ENCODE measurements around the gene PLXNA4.
"Not testable (repeated sequence)": the region's sequence is repeated elsewhere in the genome, so short reads cannot be mapped to it uniquely, and the experiment has no call there.

PLXNA4 gene

GRCh38 chr7:132179681-132180080 lies 396.6 kb downstream of the PLXNA4 start:
- DNase-seq (ENCODE audit: low read depth, low spot score): no peak

GRCh38 chr7:132179080-132179430 lies 397.2 kb downstream of the PLXNA4 start:
- DNase-seq (ENCODE audit: low read depth, low spot score): no peak

GRCh38 chr7:132178402-132179079 lies 397.7 kb downstream of the PLXNA4 start:
- DNase-seq (ENCODE audit: low read depth, low spot score): not testable (repeated sequence)

GRCh38 chr7:132177708-132178401 lies 398.4 kb downstream of the PLXNA4 start:
- DNase-seq (ENCODE audit: low read depth, low spot score): no peak

DNA sequence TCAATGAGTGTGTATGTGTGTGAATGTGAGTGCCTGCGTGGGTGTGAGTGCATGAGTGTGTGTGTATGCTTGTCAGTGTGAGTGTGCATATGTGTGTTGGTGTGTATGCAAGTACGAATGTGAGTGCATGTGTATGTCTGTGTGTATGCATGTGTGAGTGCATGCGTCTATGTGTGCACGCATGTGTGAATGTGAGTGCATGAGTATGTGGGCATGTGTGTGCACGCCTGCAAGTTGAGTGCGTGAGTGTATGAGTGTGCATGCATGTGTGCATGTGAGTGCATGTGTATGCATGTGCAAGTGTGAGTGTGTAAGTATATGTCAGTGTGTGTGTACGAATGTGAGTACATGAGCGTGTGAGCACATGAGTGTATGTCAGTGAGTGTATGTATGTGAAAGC lies 399.6 kb downstream of the PLXNA4 start:
- no peak for DNase-seq (ENCODE audit: low read depth, low spot score)

GRCh38 chr7:132171130-132171576 lies 405.1 kb downstream of the PLXNA4 start:
- DNase-seq (ENCODE audit: low read depth, low spot score): no peak

- DNase-seq (ENCODE audit: low read depth, low spot score): no peak
These were observed 406.5 kb downstream of the PLXNA4 start for GRCh38 chr7:132169730-132170129.

DNA sequence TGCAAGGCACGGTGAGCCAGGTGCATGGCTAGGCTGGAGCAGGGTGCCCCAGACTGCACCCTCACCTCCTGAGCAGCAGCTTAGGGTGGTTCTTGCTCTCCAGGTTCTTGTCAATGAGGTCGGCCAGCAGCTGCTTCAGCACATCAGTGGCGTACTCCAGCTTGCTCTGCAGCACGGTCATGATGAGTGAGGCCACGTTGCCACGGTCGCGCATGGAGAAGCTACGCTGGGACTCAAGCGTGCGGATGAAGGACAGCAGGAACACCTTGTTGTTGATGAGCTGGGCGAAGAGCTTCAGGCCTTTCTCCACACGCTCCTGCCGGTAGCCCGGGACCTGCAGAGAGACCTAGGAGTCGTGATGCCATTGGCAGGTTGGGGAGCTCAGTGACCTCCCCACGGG lies 408.0 kb downstream of the PLXNA4 start:
- no peak for DNase-seq (ENCODE audit: low read depth, low spot score)

GRCh38 chr7:132165695-132166094 lies 410.6 kb downstream of the PLXNA4 start:
- peak; percentile 61 for DNase-seq (ENCODE audit: low read depth, low spot score)

DNA sequence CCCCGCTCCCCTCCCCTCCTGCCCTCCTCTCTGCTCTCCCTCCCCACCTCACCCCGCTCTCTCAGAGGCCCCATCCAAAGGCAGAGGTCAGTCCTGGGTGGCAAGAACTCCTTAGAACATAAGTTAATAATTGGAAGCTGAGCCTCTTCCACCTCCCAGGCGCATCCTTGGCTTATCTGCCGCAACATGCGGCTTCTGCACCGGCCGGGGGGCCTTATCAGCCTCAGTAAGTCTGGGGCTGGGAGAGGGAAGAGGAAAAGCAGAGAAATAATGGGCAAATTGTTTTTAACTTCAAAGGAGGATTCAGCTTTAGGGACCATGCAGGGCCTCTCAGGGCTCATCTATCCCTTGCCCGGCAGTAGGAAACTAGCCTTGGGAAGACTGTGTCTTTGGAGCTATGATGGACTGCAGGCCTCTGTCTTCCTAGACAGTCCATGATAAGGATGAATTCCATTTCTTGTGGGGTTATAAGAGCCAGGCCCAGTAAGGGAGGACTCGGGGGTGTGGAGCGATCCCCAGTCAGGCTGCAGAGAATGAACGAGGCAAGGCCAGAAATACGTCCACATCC lies 411.6 kb downstream of the PLXNA4 start:
- DNase-seq (ENCODE audit: low read depth, low spot score): peak; percentile 50

GRCh38 chr7:132162556-132163144 lies 413.6 kb downstream of the PLXNA4 start:
- peak; percentile 50 for DNase-seq (ENCODE audit: low read depth, low spot score)

GRCh38 chr7:132161976-132162375 lies 414.3 kb downstream of the PLXNA4 start:
- no peak for DNase-seq (ENCODE audit: low read depth, low spot score)

- no peak for DNase-seq (ENCODE audit: low read depth, low spot score)
These were observed 414.7 kb downstream of the PLXNA4 start for GRCh38 chr7:132161533-132161915.

DNA sequence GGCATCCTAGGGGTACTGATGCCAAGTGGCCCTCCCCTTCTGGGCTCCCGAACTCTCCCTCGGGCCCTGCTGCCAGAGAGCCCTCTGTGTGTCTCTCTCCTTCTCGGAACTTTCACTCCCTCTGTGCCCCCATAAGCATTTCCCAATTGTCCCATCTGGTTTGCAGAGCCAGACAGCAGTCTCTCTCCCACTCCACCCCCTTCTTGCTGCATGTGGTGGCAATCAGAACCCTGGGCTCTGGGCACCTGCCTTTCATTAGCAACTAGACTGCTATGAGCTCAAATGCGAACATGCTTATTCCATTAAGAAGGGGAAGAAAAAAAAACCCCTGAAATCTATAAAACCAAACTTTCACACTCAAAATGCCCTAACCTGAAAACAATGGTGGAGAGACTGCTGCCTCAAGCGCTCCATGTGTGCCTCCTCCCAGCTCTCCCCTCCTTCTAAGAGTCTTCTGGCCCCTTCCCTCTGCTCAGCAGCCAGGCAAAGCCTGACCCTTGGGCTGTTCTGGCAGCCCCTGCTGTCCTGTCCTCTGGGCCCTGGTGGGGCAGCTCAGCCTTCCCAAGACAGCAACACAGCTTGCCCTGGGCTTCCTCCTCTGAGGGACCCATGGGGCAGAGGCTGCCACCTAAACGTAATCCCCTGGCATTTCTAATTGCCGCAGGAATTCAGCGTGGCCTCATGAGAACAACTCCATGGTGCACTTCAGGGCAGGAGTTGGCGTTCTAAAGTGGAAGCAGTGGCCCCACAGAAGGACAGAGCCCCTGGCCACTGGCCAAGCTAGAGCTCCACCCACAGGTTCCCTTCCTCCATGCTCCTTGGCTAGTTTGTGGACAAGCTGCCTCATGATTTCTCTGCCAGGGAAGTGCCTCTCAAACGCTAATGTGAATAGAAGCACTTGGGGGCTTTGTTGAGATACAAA lies 415.4 kb downstream of the PLXNA4 start:
- no peak for DNase-seq (ENCODE audit: low read depth, low spot score)

GRCh38 chr7:132158841-132159240 lies 417.4 kb downstream of the PLXNA4 start:
- DNase-seq (ENCODE audit: low read depth, low spot score): no peak

DNA sequence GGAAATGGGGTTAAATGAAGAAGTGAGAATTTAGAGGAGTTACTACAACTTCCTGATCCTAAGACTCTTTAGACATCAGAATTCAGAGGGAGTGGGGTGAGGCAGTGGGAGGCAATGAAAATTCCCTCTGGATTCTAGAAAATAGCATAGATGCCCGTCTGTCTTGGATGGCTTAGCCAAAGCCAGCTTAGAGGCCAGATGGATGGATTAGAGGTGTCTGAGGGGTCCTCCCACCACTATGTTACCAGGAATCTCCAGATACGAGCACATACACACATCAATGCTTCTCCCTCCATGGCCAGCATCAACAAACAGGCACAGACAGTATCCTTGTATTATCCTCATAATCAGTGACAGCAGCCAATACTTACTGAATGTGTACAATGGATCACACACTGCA lies 418.1 kb downstream of the PLXNA4 start:
- DNase-seq (ENCODE audit: low read depth, low spot score): no peak

DNA sequence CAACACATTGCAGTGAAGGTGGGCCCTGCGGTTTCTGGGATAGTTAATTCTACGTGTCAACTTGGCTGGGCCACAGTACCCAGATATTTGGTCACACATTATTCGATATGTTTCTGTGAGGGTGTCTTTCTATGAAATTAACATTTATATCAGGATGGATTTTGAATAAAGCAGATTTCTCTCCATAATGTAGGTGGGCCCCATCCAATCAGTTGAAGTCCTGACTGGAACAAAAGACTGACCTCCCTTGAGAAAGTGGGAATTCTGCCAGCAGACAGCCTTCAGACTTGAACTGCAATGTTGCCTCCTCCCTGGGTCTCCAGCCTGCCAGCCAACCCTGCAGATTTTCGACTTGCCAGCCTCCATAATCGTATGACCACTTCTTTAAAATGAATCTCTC lies 420.6 kb downstream of the PLXNA4 start:
- no peak for DNase-seq (ENCODE audit: low read depth, low spot score)

DNA sequence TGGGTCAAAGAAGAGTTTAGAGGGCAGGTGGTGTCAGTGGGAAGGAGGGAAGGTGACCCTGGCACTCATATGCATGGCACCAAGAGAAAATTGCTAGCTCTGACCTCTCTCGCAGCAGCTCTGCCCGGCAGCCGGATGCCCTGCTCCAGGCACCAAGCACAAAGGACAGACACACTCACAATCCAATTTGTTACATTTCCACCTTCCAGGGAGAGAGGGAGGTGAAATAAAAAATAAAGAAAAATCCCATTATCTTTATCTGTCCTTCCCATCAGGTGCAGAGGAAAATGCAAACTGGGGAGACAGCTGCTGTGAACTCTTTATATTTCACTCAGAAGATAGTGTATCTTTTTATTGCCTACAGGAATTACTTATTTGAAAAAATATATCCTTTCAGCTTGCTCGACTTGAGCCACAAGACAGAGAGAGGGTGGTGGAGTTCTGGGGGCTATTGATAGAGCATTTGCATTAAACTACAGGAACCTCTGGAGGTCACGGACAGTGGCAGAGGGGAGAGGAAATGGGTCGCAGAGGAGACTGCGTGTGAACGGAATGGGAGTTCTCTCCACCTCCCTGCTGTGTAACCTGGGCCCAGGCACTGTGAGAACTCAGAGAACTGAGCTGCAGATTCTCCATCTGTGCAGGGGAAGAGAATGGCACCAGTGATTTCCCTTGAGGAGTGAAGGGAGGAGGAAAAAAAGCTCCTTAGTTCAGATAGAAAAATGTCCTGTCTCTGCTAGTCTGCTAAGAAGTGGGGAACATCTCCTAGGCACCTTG lies 421.4 kb downstream of the PLXNA4 start:
- no peak for DNase-seq (ENCODE audit: low read depth, low spot score)

DNA sequence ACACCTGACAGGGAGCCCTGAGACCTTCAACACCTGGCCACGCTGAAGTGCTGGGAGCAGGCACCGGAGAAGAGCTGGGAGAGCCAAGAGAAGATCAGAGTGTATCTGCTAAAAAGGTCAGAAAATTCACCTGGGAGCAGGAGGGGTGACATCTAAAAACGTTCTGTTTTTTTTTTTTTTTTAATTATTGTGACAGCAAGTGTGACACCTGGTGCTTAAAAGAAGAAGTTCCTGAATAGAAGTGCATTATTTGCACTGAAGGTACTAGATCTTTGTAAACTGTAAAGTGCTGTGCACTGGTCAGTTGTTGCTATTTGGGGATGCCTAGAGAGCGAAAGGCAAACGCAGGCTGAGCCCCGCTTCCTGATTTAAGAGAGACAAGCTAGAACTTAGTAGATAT lies 422.0 kb downstream of the PLXNA4 start:
- no peak for DNase-seq (ENCODE audit: low read depth, low spot score)

- DNase-seq (ENCODE audit: low read depth, low spot score): no peak
These were observed 424.0 kb downstream of the PLXNA4 start for GRCh38 chr7:132152131-132152889.
